ENCODE data around the gene SLC1A5. TPM values are rescaled to one million over a fixed set of nuclear protein-coding genes. Genes with fewer than 3 reads are reported as not detected.

Gene SLC1A5
- total RNA-seq, 3 donors from 2014 or later (not counting 1 experiment from before 2014, with no cell fraction given), result 11.2 to 23.1 (median 18.9) TPM

DNA sequence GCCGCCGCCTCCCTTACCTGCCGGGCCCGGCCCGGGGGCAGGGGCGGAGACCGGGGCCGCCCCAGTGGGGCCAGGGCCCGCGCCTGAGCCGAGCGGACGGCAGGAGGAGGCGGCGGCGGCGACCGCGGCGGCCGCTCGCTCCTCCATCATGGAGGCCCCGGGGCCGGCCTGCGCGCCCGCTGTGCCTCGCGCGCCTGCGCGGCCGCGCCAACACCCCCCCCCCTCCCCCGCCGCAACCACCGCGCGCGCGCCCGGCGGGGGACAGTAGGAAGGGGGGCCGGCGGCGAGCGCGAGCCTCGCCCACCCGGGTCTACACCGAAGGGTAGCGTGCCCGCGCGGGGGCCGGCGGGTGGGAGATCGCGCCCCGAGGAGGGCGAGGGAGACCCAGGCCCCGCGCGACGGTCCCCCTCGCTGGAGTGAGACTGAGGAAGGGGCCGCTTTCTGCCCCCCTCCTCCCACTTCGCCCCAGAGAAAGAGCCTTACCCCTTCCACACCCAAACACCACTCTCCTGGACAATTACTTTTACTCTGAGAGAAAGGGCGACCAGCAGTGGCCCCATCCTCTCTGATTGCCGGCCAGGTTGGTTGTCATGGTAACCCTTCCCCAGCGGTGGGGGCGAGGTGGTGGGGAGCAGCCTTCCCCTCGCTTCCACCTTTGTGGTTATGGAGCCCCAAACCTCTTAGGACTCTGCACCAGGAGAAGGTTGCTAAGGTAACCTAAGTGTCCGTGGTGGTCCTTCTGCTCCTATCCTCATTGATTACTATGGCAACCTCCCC lies 41.9 kb downstream of the SLC1A5 start, which contains the start of gene STRN4:
STRN4 (minus strand) TSS at position 170 of the 777 bp plus-strand sequence; CDS start at position 150, 20 bp downstream.
- H3K27me3 Mint-ChIP-seq (ENCODE audit: low read depth in 2 of 2), result no peaks in the 10 kb centered on the region
- H3K36me3 ChIP-seq (ENCODE audit: control insufficient read depth, insufficient read depth, low read length), result no peaks in the 10 kb centered on the region
- H3K4me1 Mint-ChIP-seq, result peaks cover 35 to 50% of the 10 kb centered on the region in 2 donors
- no peaks in the 10 kb centered on the region for H3K27me3 ChIP-seq (ENCODE audit: control insufficient read depth, insufficient read depth, low read length)
- WGBS (ENCODE audit: insufficient coverage), result under 1% methylated on average over 66 of the region's 74 CpGs
- peak within 1 kb of the TSS; percentile 64 for H3K27ac ChIP-seq (ENCODE audit: low read length)
- no peak for TF ChIP-seq CTCF (IDR thresholded peaks at IDR 0.05)
- no peaks in the 10 kb centered on the region for H3K36me3 Mint-ChIP-seq
- no peaks in the 10 kb centered on the region for H3K9me3 ChIP-seq (ENCODE audit: control insufficient read depth, insufficient read depth, low read length)
- no peaks in the 10 kb centered on the region for H3K9me3 Mint-ChIP-seq
- H3K4me3 ChIP-seq (ENCODE audit: low read length), result peak within 1 kb of the TSS; percentile 75
- H3K27ac Mint-ChIP-seq, result peak within 1 kb of the TSS; percentile 70 to 88
- ATAC-seq (peak; percentile 77 to 88 (median 84)), DNase-seq (peak; percentile 44 to 84)
- intact Hi-C loops (cut with micrococcal nuclease), result no loop called here
- peaks cover 30% of the 10 kb centered on the region for H3K4me1 ChIP-seq (ENCODE audit: control insufficient read depth, insufficient read depth, low read length)
- H3K4me3 Mint-ChIP-seq, result peak within 1 kb of the TSS; percentile 93

DNA sequence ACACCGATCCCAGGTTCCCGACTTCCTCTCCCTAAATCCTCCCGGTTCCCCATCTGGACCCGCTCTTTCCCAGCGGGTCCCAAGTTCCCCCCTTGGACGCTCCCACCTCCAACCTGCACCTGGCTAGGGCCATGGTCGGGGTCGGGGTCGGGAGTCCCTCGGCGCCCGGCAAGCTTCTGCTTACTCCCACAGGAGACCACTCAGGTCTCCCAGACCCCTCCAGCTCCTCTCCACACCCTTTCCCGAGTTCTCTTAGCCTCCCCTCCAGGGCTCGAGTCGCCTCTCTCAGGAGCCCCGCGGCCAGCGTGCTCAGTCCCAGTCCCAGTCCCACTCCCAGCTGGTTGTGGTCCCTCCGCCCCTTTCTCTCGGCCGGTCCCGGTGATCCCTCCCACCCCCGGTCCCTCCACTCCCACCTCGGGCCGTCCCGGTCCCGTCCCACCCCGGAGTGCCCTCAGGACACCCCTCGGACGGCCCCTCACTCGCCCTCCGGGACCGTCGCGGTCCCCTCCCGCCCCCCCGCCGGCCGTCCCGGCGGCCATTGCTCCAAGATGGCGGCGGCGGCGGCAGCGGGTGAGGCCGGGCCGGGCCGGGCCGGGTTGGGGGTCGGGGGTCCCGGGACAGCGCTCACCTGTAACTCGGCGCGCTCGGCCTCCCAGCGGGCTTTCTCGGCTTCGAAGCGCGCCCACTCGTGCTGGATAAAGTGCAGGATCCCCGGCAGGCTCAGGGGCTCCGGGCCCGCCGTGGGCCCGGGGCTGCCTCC lies 42.7 kb downstream of the SLC1A5 start, which contains the start of gene FKRP:
FKRP (plus strand) TSS at position 537 of the 760 bp plus-strand sequence. CDS start 9,394 bp downstream, outside the sequence.
- H3K36me3 ChIP-seq (ENCODE audit: control insufficient read depth, insufficient read depth, low read length), result peaks cover 2% of the 10 kb centered on the region
- TF ChIP-seq CTCF (IDR thresholded peaks at IDR 0.05), result no peak
- H3K27me3 Mint-ChIP-seq (ENCODE audit: low read depth in 2 of 2), result no peaks in the 10 kb centered on the region
- H3K4me3 ChIP-seq (ENCODE audit: low read length), result peak within 1 kb of the TSS; percentile 75
- intact Hi-C loops (cut with micrococcal nuclease), result no loop called here
- ATAC-seq, result peak; percentile 60 to 68 (median 65)
- H3K4me1 Mint-ChIP-seq, result peaks cover 38 to 55% of the 10 kb centered on the region in 2 donors
- no peaks in the 10 kb centered on the region for H3K9me3 ChIP-seq (ENCODE audit: control insufficient read depth, insufficient read depth, low read length)
- H3K36me3 Mint-ChIP-seq, result no peaks in the 10 kb centered on the region
- H3K9me3 Mint-ChIP-seq, result no peaks in the 10 kb centered on the region
- peak within 1 kb of the TSS; percentile 93 for H3K4me3 Mint-ChIP-seq
- no peaks in the 10 kb centered on the region for H3K27me3 ChIP-seq (ENCODE audit: control insufficient read depth, insufficient read depth, low read length)
- peaks cover 30% of the 10 kb centered on the region for H3K4me1 ChIP-seq (ENCODE audit: control insufficient read depth, insufficient read depth, low read length)
- WGBS (ENCODE audit: insufficient coverage), result under 1% methylated on average over 66 of the region's 68 CpGs
- peak within 1 kb of the TSS; percentile 70 to 88 for H3K27ac Mint-ChIP-seq
- peak within 1 kb of the TSS; percentile 64 for H3K27ac ChIP-seq (ENCODE audit: low read length)
- DNase-seq, result peak; percentile 46 to 50

DNA sequence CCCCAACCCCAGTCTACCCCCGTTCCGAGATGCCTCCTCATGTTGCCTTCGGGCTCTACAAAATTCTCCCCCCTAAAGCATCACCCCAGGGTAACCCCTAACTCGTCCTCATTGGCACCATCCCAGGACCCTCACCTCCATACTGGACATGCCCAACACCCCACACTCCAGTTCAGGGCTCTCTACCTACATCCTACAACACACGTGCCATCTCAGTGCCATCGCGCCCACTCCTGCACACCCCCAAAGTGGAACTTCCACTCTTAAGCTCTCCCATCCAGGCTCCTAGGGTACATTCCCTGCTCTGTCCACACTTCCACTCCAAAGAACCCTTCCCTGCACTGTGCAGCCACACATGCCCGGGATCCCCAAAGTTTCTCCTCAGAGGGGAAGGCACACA lies 43.4 kb downstream of the SLC1A5 start:
- no peaks in the 10 kb centered on the region for H3K36me3 Mint-ChIP-seq
- peaks cover 44 to 60% of the 10 kb centered on the region in 2 donors for H3K4me1 Mint-ChIP-seq
- Histone ChIP-seq H3K27ac (ENCODE audit: low read length) (no peak overlapping the region), H3K27me3 (ENCODE audit: control insufficient read depth, insufficient read depth, low read length) (no peaks in the 10 kb centered on the region), H3K36me3 (ENCODE audit: control insufficient read depth, insufficient read depth, low read length) (peaks cover 2% of the 10 kb centered on the region), H3K4me3 (ENCODE audit: low read length) (peak overlapping the region; percentile 75), H3K4me1 (ENCODE audit: control insufficient read depth, insufficient read depth, low read length) (peaks cover 30% of the 10 kb centered on the region), H3K9me3 (ENCODE audit: control insufficient read depth, insufficient read depth, low read length) (no peaks in the 10 kb centered on the region)
- no peak for TF ChIP-seq CTCF (IDR thresholded peaks at IDR 0.05)
- intact Hi-C loops (cut with micrococcal nuclease), result no loop called here
- ATAC-seq, result no peak
- peak overlapping the region; percentile 93 for H3K4me3 Mint-ChIP-seq
- no peak for DNase-seq
- 42% methylated on average over 8 of the region's 8 CpGs for WGBS (ENCODE audit: insufficient coverage)
- no peaks in the 10 kb centered on the region for H3K27me3 Mint-ChIP-seq (ENCODE audit: low read depth in 2 of 2)
- H3K9me3 Mint-ChIP-seq, result no peaks in the 10 kb centered on the region
- H3K27ac Mint-ChIP-seq, result peak overlapping the region; percentile 70 to 88

All from natural killer cell (primary cell).